ENCODE data around the gene TRAK1.
A peak's percentile ranks its signal among the peaks of the same experiment; 100 is the strongest.

Gene TRAK1

DNA sequence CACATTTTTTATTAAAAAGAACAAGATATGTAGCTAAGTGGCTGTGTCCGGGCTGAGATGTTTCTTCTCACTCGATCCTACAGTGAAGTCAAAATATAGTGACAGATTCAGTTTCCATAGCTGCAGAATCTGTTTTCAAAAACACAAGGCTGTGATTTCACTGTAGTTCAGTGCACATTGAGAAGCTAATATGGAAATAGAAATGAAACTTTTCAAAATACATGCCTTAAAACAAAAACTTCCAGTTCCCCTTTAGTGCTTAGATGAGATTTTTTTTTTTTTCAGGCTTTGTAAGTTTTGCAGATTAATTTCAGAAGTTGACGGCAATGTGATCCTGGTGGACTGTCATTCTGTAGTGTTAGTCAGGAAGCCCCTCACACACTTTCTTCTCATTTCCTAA, 23.8 kb upstream of the TRAK1 start:
- DNase-seq = peak; percentile 78 to 87

DNA sequence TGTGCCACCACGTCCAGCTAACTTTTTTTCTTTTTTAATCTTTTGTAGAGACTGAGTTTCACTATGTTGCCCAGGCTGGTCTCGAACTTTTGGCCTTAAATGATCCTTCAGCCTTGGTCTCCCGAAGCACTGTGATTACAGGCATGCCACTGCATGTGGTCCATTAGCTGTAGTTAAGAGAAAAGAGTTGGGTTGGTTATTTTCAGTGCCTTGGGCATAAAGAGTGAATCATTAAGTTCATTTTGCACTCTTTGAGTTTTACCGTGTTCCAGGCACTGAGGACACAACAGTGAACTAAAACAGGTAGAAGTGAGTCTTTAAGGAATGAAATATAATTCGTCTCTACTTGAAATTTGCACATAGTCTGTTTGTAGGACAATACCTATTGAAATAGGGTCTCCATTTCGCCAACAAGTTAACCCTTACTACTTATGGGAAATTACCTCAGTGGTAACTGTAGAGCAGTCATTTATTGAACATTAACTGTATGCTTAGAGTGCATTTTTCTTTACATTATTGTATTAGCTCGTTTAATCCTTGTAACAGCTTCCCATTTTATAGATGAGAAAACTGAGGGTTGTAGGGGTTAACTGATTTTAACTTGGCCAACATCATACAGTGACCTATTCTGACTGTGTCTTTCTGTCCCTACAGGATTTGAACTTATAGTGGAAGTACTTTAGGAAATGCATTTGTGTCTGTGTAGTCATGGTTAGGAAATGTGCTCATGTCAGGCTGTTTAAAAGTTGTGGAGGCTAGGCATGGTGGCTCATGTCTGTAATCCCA, 22.7 kb upstream of the TRAK1 start:
- no peak for DNase-seq

DNA sequence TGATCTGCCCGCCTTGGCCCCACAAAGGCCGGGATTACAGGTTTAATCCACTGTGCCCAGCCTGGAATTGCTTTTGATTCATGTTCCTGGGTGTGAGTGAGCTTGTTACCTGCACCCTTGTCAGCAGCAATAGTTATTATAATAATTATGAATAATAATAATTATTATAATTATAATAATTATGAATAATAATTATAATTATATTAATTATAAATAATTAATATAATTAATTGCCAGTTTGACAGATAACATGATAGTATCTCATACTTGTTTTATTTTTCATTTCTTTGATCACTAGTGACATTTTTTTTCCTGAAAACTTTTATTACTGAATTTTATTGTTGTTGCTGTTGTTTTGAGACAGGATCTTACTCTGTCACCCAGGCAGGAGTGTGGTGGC, 21.1 kb upstream of the TRAK1 start:
- no peak for DNase-seq

DNA sequence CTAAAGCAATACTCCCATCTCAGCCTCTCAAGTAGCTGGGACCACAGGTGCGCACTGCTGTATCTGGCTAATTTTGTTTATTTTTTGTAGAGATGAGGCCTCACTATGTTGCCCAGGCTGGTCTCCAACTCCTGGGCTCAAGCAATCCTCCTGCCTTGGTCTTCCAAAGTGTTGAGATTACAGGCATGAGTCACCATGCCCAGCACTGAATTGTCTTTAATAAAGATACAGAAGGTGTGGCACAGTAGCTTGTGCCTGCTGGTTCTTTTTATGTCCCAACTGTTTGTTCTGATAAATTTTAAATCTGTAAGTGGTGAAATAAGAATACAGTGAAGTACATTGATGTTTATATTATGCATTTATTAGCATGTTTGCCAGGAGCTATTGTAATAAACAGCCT, 20.6 kb upstream of the TRAK1 start:
- DNase-seq = no peak

DNA sequence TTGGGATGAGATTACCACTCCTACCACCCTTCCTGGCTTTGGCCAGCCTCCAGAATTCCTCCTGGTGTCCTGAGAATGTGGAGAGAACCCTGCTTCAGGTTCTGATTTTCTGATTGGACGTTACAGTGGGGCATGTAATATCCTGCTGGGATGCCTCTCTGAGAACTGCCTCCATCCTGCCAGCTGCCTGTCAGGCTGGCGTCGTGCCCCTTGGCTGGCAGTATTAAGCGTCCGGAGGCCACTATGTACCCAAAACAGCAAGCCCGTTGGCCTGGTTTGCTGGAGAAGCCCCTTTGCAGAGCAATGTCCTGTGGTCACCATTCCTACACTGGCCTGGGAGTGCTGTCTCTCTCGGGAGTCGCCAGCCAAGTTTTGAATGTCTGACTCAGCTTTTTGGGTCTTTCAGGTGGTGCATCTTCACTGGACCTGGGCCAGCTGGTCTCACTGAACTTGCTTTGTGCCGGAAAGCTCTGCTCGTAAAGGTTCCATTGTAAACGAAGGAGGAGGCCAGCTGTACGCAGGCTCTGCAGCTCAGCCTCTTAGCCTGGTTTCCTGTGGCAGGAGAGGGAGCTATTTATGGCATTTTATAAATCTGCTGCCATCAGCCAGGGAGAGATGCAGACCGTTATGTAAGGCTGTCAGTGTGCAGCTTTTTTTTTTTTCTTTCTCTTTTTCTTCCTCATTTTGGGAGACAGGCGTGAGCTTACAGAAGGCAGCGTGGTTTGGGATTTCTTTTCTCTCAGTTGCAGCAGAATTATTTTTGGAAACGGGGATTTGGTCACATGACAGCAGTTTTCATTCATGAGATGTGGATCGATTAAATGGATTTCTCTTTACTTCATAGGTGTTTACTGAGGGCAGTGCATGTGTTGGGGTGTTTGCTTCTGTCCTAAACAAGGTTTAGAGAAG, 19.0 kb upstream of the TRAK1 start:
- DNase-seq = peak; percentile 57 to 65

DNA sequence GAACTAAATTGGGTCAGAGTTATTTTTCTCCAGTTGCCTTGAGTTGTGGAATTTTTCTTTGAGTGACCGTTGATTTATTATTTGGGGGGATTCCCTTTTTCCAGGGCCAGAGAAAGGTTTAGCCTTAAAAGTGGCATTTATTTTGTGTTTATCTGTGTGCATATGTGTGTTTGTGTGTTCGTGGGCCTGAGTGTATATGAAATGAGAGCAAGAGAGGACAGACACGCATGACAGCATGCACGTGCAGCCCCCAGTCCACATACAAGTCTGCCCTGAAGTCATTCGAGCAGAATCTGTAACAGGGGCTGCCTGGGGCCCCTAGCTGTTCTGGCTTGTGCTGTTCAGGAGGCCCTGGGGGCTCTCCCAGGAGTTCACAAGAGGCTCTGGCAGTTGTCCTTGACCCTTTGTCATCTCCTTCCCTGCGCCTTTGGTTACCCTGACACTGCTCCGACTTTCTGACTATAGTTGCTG, 18.3 kb upstream of the TRAK1 start:
- DNase-seq = no peak

DNA sequence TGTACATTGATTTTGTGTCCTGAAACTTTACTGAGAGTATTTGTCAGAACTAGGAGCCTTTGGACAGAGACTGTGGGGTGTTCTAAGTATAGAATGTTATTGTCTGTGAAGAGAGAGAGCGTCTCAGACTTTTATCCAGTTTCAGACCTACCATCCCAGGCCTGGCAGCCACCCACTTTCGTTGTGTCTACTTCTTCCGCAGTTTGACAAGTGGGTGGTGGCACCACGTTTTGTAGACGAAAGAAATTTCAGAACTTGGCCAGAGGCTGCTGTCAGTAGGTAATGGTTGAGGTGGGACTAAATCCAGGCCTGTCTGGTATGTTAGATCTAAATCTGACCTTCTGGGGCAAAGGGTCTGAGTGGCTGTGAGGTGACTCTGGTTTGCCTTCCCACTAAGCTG, 13.4 kb upstream of the TRAK1 start:
- no peak for DNase-seq

DNA sequence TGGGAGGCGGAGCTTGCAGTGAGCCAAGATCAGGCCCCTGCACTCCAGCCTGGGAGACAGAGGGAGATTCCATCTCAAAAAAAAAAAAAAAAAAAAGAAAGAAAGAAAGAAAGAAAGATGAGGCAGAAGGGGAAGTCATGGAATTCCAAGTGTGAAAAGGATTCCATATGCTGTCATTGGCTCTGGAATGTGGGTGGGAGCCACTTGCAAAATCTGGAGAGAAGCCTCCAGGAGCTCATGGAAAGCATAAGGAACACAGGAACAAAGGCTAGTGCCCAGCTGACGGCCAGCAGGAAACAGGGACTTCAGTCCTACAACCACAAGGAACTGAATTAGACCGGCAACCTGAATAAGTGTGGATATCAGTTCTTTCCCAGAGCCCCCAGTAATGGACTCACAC, 12.5 kb upstream of the TRAK1 start:
- no peak for DNase-seq

DNA sequence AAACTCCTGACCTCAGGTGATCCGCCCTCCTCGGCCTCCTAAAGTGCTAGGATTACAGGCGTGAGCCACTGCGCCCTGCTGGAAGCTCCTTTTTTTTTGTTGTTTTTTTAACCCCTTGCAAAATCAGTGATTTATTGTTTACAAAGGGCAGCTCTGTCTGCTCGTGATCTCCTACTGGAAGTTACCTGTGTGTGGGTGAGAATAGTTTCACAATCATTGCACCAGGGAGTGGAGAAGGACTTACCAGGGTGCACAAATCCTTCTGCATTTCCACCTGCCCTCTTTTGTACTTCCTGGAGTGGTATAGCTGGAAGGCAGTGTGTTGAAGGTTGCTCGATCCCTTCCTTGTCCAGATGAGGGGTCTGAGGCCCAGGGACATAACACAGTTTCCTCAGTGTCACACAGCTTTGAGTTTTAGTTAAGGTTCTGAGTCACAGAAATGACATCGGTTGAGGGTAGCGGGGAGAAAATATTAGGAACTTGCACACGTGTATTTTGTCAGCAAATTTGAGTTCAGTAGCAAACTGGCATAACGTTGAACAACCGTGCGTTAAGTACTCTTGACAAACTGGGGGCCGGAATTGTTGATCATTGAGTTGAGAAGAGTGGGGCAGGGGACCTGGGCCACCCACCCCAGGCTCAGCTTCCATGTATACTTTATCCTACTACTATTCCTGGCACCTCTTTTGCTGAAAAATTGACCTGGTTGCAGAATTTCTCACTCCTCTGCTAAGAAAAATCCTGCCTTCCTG, 11.3 kb upstream of the TRAK1 start:
- DNase-seq = peak; percentile 45 to 57

DNA sequence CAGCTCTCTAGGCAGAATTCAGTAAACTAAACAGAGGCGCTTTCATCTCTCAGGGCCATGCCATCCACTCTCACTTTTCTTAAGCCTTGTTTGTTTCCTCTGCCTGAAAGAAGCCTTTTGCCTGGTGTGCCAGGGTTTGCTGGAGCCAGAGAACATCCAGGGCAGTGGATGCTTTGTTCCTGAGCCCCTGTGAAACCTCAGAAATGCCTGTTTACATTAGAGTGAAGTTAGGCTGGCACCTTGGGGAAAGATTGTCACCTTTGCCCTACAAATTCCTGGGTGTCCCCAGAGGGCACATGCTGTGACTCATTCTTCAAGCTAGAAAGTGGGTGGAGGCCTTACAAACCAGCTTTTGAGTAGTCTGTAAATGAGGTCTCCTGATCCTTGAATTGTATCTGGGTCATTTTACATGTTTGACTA, 10.7 kb upstream of the TRAK1 start:
- peak; percentile 64 to 80 for DNase-seq

DNA sequence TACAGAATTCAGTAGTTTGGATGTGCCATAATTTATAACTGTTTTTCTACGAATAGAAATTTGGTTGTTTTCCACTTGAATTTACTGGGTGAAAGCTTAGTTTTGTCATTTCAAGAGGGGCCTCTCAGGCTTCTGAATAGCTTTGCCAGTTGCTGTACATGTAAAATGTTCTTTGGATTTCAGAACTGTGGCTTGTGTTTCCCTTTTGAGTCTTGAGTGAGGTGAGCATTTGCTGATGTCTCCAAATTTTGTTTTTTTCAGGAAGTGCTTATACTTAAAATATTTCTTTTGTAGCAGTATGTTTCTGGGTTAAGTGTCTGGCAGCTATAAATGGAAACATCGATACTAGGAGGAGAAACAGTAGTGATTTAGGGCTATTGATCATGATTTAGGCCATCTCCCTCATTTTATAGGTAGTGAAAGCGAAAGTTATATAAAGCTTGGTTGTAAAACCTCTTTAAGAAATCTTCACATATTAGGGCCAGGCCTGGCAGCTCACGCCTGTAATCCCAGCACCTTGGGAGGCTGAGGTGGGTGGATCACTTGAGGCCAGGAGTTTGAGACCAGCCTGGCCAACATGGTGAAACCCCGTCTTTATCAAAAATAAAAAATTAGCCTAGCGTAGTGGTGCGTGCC, 9.2 kb upstream of the TRAK1 start:
- no peak for DNase-seq

DNA sequence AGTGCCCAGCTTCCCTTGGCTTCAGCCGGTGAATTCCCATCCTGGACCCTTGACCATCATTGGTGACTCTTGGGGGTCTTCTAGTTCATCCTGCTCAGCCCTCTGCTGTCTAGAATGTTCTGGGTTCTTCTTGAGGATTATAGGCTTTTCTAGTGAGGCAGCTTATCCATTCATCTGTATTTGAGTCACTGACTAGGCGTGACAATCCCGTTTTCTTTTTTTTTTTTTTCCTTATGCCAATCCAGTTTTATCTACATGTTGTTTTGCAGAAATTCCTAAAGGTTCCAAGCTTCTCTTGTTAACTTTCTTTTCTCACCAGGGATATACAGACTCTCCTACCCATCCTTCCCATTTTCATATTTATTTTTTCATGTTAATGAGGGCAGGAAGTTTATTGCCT, 6.6 kb upstream of the TRAK1 start:
- no peak for DNase-seq

DNA sequence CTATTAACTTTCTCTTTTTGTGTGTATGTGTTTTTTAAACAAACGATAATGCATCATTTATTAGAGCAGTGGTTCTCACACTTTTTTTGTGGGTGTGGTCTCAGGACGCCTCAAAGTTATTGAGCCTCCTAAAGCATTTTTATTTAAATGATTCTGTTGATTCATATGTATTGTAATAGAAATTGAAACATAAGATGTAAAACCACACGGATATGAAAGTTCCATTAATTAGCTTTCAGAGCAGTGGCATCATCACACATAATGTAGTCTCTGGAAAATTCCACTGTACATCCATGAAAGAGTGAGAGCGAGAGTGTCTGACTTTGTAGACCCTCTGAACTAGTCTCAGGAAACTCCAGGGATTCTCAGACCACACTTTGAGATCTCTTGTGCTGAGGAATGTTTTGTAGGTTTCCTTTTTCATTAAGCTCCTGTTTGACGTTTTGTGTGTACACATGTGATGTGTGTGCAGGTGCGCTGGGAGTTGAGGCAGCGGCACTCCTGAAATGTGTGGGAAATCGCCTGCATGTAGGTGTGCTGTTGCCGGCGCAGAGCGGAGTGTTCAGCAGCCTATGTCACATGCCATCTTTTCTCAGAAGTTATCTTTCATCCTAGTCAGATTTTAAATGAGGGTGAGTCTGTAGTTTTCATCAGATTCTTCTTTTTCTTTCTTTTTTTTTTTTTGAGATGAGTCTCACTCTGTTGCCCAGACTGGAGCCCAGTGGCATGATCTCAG, 5.3 kb upstream of the TRAK1 start:
- DNase-seq = no peak

DNA sequence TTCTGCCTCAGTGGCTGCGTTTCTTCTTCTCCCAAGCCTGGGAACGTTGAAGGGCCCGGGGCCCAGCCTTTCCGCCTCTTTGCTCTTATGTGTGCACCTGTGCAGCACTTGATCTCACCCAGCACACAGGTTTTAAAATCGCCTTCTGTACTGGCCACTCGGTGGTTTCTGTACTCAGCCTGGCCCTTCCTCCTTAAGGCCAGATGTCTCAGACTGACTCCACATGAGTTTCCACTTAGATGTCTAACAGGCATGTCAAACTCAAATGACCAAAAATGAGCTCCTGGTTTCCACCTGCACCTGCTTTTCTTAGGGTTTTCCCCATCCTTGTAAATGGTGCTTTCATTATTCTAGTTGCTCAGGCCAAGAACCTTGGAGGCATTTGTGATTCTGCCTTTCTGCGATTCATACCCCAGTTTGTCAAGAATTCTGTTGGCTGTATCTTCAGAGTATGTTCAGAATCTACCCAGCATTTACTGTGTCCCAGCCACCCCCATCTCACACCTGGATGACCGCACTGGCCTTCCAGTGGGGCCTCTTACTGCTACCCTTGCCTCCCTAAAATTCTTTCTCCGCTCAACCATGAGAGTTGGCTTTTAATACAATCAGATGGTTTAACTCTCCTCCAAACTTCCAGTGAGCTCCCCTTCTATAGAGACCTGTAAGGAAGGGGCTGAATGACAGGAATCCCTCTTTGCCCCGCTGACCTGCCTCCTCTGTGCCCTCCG, 2.2 kb upstream of the TRAK1 start:
- no peak for DNase-seq

DNA sequence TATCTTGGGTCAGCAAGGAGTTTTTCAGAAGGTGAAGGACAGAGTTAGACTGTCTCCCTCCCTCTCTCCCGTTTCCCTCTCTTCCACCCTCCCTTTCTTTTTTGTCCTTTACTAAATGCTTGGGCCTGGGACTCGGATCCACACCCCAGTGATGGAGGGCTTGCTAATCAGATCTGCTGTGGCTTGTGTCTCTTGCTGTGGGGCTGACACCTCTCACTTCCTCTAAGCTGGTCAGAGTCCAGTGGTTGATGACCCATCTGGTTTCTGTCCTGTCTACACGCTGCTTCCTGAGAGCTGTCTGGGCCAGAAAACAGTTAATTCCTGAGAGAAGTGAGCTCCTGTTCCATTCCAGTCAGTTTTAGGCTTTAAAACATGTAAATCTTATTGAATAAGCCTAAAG, 849 bp downstream of the TRAK1 start:
- no peak for DNase-seq

DNA sequence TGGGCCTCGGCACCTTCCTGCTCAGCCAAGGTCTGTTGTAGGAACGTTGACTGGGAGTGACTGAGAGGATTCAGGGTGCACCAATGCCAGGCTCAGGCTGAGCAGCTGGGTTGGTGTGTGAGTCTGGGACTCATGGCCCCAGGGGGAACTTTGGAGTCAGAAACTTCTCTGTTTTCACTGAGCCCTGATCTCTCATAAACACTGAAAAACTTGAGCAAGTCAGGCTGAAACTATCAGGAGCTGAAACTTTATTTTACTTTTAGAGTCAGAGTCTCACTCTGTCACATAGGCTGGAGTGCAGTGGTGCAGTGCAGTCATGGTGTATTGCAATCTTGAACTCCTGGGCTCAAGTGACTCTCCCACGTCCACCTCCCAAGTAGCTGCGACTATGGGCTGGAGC, 3.0 kb downstream of the TRAK1 start:
- DNase-seq = no peak

DNA sequence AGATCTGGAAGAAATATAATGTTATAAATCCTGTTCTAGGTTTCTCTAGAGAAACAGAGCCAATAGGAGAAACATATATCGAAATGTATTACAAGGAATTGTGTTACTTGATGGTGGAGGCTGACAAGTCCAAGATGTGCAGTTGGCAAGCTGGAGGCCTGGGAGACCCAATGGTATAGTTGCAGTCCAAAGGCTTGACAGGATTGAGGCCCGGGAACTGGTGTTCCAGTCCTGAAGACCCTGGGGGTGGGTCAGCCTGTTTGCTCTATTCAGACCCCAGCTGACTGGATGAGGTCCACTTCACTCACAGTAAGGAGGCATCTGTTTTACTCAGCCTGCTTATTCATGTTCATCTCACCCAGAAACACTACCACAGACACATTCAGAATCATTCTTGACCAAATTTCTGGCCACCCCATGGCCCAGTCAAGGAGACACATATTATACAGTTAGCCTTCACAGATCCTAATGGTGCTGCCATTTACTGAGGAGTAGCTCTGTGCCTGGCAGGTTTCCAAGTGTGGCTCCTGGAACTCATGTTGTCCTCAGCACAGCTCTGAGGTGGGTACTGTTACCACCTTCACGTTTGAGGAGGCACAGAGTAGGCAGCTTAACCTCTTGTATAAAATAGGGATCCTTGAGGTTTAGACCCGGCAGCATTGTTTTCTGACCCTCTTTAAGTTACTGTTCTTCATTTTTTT, 3.7 kb downstream of the TRAK1 start:
- no peak for DNase-seq

DNA sequence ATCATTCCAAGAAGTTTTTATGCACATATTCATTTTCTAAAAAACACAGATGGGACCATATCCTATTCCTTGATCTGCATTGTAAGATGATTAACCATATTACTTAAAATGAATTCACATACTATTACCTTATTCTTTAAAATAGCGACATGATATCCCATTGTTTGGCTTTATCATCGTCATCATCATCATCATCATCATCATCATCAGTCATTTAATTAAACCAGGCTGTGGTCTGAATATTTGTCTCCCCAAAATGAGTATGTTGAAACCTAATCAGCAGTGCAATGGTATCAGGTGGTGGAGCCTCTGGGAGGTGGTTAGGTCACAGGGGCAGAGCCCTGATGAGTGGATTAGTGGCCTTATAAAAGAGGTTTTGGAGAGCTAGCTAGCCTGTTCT, 4.4 kb downstream of the TRAK1 start:
- no peak for DNase-seq

DNA sequence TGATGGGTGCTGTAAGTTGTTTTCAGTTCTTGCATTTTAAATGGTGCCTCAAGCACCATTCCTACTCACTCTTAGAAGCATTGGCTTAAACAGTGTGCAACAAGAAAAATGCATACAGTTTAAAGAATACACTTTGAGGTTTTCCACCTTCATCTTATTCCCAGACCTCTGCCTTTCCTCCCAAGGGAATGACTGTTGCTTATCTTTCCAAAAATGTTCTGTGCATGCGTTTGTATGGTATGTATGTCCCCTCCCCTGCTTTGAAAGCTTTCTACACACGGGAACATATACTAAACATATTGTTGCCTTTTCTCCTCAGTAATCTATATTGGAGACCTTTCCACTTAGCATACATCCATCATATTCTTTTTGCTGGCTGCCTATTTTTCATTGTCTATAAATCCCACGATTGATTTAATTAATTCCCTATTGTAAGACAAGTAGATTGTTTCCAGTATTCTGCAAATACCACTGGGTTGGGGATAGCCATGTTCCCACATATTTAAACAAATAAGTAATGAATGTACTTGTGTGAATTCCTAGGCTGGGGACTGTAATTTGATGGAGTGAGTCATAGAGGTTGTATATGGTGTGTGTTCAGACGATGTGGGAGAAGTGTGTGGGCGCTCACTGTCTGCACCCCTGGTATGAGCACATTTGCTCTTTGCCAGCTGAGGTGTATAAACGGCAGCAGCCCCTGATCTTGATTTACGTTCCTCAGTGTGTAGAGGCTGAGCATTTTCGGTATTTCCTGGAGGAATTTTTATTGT, 5.8 kb downstream of the TRAK1 start:
- DNase-seq = no peak

DNA sequence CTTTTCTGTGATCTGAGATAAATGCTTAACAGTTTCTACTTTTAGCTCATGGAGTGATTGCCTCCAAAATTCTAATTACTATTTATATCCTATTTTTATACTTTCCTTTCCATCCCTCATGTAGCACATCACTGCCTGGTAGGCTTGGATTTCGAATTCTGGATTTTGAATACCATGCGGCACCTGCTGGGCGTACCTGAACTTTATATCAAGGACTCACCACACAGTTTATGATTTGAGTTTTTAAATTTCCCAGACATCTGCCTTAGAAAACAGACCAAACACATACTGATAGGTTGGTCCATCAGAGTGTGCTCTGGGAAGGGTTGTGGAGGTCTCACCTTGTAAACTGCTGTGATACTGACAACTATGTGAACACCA, 6.4 kb downstream of the TRAK1 start:
- no peak for DNase-seq
